ENCODE measurements around the gene LUZP4.

DNA sequence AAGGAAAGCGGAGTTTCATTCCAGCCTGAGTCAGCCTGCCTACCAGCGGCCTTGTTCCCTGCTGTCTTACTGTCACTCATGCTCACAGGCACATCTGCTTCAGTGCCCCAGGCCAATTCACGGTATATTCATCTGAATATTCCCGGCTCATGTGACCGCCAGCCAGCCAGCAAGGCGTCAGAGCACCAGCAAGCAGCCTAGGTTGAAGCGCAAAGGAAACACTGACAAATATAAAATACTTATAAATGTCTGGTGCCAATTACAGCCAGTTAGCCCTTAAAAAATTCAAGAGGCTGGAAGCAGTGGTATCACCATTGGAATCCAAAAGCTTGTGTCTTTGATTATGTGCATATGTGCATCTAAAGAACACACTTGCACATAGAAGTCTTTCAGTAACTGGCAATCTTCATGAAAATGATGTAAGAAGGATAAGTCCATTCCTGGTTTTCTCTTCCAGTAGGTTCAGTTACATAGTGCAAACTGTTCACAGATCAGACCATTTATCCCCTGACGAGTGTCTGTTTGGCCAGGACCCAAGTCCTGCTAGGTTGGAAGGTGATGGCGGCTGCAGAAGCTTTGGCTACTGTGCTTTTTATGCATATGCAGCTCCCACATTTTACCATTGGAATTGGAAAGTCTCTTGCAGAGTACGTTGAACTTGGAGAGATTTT is 61.3 kb downstream of the LUZP4 start:
- TF ChIP-seq, protein P1, sequence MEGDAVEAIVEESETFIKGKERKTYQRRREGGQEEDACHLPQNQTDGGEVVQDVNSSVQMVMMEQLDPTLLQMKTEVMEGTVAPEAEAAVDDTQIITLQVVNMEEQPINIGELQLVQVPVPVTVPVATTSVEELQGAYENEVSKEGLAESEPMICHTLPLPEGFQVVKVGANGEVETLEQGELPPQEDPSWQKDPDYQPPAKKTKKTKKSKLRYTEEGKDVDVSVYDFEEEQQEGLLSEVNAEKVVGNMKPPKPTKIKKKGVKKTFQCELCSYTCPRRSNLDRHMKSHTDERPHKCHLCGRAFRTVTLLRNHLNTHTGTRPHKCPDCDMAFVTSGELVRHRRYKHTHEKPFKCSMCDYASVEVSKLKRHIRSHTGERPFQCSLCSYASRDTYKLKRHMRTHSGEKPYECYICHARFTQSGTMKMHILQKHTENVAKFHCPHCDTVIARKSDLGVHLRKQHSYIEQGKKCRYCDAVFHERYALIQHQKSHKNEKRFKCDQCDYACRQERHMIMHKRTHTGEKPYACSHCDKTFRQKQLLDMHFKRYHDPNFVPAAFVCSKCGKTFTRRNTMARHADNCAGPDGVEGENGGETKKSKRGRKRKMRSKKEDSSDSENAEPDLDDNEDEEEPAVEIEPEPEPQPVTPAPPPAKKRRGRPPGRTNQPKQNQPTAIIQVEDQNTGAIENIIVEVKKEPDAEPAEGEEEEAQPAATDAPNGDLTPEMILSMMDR (conservative IDR thresholded peaks at IDR 0.05; ENCODE audit: low read length): no peak
- no peak for TF ChIP-seq EZH2phosphoT487 (IDR thresholded peaks at IDR 0.05; ENCODE audit: borderline replicate concordance, low read depth, low read length)
